ENCODE measurements around the gene PRMT7. TPM values are rescaled to one million over a fixed set of nuclear protein-coding genes. Genes with fewer than 3 reads are reported as not detected.

Gene PRMT7
- total RNA-seq, 2 donors from 2014 or later = 45.7 to 90.9 TPM

- ATAC-seq (no peak), DNase-seq (ENCODE audit: low spot score) (no peak)
- Mint-ChIP-seq H3K9me3 (no peaks in the 10 kb centered on the region), H3K4me3 (no peak overlapping the region), H3K27ac (no peak overlapping the region), H3K27me3 (no peaks in the 10 kb centered on the region), H3K4me1 (ENCODE audit: low read depth in 2 of 2) (peaks cover 0 to 1% of the 10 kb centered on the region in 2 donors), H3K36me3 (no peaks in the 10 kb centered on the region)
Measured at GRCh38 chr16:68378436-68379415, 67.9 kb downstream of the PRMT7 start.

DNA sequence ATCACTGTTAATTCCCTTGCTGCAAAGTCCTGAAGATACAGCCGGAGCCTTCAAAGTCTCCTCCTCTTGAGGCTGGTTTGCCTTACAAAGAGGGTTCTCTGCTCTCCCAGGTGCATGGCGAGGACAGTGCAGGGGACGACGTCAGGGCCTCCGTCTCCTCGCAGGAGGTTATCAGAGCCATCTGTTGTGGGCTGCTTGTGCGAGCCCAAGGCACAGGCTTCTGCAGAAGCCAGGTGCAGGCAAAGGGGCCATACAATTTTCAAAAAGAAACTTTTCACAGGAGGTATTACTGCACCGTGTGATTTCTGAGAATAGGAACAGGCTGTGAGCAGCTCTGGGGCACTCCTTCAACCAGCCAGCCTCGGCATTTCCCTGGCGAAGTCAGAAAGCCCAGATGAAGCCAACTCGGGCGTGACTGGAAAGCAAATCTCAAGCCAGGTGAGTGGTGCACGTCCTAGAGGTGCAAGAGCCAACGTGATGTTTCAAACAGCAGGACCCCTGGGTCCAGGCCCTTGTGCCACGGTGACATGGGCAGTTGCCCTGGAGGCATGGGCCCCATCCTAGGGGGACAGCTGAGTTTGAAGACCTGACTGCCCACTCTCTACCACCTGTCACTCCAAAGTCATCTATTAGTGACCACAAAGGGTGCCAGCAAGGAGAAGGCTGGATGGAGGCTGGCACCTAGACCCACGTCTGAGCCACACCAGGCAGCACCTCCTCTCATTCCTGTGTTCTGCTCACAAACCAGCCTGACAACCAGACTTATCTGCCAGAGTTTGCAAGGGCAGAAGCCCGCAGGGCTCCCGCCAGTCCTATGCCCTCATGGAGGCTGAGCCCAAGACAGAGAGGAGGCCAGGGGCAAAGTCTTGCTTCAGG, 68.9 kb downstream of the PRMT7 start:
- DNase-seq (ENCODE audit: low spot score) = no peak
- no peaks in the 10 kb centered on the region for H3K27me3 Mint-ChIP-seq
- ATAC-seq = no peak
- no peaks in the 10 kb centered on the region for H3K36me3 Mint-ChIP-seq
- no peaks in the 10 kb centered on the region for H3K9me3 Mint-ChIP-seq
- H3K4me1 Mint-ChIP-seq (ENCODE audit: low read depth in 2 of 2) = no peaks in the 10 kb centered on the region
- no peak overlapping the region for H3K4me3 Mint-ChIP-seq
- no peak overlapping the region for H3K27ac Mint-ChIP-seq

DNA sequence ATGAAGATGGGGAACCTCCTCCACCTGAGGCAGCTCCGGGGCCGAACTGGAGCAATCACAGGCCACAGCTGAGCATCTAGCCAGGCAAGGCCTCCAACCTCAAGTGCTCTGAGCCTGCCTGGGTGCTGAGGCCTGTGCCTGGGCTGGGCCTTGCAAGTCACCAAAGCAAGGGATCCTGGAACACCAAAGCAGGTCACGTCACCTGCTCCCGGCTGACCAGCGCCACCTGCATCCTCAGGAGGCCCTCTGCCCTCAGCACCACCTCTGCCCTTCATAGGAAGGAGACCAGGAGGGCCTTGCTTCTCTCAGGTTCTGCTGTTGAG, 69.5 kb downstream of the PRMT7 start:
- H3K27ac Mint-ChIP-seq = no peak overlapping the region
- no peaks in the 10 kb centered on the region for H3K9me3 Mint-ChIP-seq
- peaks cover 0 to 2% of the 10 kb centered on the region in 2 donors for H3K27me3 Mint-ChIP-seq
- DNase-seq (ENCODE audit: low spot score) = no peak
- no peaks in the 10 kb centered on the region for H3K36me3 Mint-ChIP-seq
- peaks cover 0 to 1% of the 10 kb centered on the region in 2 donors for H3K4me1 Mint-ChIP-seq (ENCODE audit: low read depth in 2 of 2)
- H3K4me3 Mint-ChIP-seq = no peak overlapping the region
- ATAC-seq = no peak

- Mint-ChIP-seq H3K36me3 (no peaks in the 10 kb centered on the region), H3K27me3 (peaks cover 0 to 5% of the 10 kb centered on the region in 2 donors)
- ATAC-seq = no peak
Measured at GRCh38 chr16:68380676-68381362, 70.0 kb downstream of the PRMT7 start.

DNA sequence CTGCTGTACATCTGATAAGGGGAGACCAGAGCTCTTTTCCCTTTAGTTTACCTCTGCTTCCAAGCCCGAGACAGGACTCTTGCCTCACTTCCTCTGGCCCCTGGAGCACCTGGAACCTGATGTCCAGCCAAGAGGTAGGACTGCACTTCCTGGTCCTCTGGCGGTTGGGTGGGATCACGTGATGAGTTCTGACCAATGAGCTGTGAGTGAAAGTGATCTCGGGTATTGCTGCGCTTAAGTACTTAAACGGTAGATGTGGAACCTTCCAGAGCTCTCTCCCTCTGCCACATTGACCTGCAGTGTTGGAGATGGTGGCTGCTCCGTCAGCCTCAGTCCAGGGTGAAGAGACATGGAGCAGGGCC, 70.5 kb downstream of the PRMT7 start:
- no peak for DNase-seq (ENCODE audit: low spot score)
- Mint-ChIP-seq H3K4me1 (ENCODE audit: low read depth in 2 of 2) (peaks cover 0 to 5% of the 10 kb centered on the region in 2 donors), H3K27ac (no peak overlapping the region), H3K27me3 (peaks cover 0 to 5% of the 10 kb centered on the region in 2 donors), H3K4me3 (no peak overlapping the region), H3K36me3 (no peaks in the 10 kb centered on the region), H3K9me3 (no peaks in the 10 kb centered on the region)
- ATAC-seq = no peak

More at GRCh38 chr16:68380676-68381362, 70.0 kb downstream of the PRMT7 start:
- peaks cover 0 to 5% of the 10 kb centered on the region in 2 donors for H3K4me1 Mint-ChIP-seq (ENCODE audit: low read depth in 2 of 2)
- no peak overlapping the region for H3K4me3 Mint-ChIP-seq
- H3K9me3 Mint-ChIP-seq = no peaks in the 10 kb centered on the region
- H3K27ac Mint-ChIP-seq = no peak overlapping the region
- DNase-seq (ENCODE audit: low spot score) = no peak

- Mint-ChIP-seq H3K27ac (no peak overlapping the region), H3K9me3 (no peaks in the 10 kb centered on the region), H3K4me3 (no peak overlapping the region), H3K36me3 (no peaks in the 10 kb centered on the region), H3K4me1 (ENCODE audit: low read depth in 2 of 2) (peaks cover 0 to 5% of the 10 kb centered on the region in 2 donors), H3K27me3 (peaks cover 0 to 5% of the 10 kb centered on the region in 2 donors)
- ATAC-seq (peak in 1 of 2 donors; percentile 35), DNase-seq (ENCODE audit: low spot score) (no peak)
Measured at GRCh38 chr16:68382296-68382718, 71.5 kb downstream of the PRMT7 start.

DNA sequence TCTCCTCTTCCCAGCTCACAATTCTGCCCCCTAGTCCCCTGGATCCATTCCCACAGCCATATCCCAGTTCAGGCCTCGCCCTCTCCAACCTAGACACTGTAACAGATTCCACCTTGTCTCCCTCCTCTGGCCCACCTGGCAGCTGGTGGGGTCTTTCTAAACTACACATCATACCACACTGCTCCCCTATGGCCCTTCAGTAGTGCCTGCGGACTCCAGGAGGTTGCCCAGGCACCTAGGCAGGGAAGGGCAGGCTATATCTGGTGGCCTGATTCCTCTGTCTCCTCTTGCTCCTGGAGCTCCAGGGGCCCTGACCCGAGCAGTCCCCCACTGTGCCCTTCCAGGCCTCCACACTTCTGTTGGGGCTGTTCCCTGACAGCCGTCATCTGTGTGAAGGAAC, 73.0 kb downstream of the PRMT7 start:
- DNase-seq (ENCODE audit: low spot score) (no peak), ATAC-seq (no peak)
- peaks cover 0 to 5% of the 10 kb centered on the region in 2 donors for H3K4me1 Mint-ChIP-seq (ENCODE audit: low read depth in 2 of 2)
- H3K9me3 Mint-ChIP-seq = no peaks in the 10 kb centered on the region
- no peak overlapping the region for H3K27ac Mint-ChIP-seq
- no peaks in the 10 kb centered on the region for H3K36me3 Mint-ChIP-seq
- H3K27me3 Mint-ChIP-seq = peaks cover 0 to 5% of the 10 kb centered on the region in 2 donors
- no peak overlapping the region for H3K4me3 Mint-ChIP-seq

DNA sequence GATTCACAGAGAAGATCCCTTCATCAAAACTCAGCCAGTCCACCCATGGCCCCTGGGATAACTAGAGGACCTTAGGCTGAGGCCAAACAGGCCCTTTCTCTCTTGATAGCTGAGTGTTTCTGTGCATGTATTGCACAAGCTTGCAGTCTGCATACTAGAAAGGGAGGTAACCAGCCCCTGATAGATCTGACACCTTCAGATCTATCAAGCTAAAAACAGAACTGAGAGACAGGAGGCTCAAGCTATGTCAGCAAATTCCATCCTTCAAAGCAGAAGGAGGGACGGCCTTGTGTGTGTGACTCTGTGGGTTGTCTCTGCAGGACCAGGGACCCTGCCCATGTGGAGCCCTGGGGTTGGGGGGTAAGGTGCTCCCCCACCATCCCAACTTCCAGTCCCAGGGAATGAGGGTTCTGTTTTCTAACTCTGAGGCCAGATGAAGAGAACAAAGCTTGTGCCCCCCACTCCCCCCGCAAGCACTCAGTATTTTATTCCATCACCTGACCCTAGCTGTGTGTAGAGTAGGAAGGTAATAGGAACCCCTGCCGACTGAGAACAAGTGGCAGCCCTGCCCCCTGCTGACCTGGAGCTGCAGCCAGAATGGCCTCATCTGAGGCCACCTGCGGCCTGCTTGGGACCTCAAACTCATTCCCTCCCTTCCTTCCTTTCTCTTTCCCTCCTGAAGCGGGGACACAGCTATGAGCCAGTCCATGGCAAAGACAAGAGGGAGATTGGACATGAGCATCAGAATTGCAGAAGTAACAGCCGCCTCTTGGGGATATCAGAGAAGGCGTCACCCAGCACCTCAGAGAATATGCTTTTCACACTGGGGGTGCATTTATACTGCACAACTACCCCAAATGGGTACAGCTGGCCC, 73.7 kb downstream of the PRMT7 start:
- Mint-ChIP-seq H3K4me1 (ENCODE audit: low read depth in 2 of 2) (peaks cover 0 to 5% of the 10 kb centered on the region in 2 donors), H3K27me3 (peaks cover 0 to 5% of the 10 kb centered on the region in 2 donors), H3K27ac (no peak overlapping the region), H3K4me3 (no peak overlapping the region), H3K9me3 (no peaks in the 10 kb centered on the region), H3K36me3 (no peaks in the 10 kb centered on the region)
- DNase-seq (ENCODE audit: low spot score) (no peak), ATAC-seq (no peak)

- no peak overlapping the region for H3K27ac Mint-ChIP-seq
- no peaks in the 10 kb centered on the region for H3K9me3 Mint-ChIP-seq
- H3K4me3 Mint-ChIP-seq = no peak overlapping the region
- no peaks in the 10 kb centered on the region for H3K36me3 Mint-ChIP-seq
- no peak for DNase-seq (ENCODE audit: low spot score)
- no peak for ATAC-seq
- peaks cover 0 to 5% of the 10 kb centered on the region in 2 donors for H3K27me3 Mint-ChIP-seq
- peaks cover 0 to 5% of the 10 kb centered on the region in 2 donors for H3K4me1 Mint-ChIP-seq (ENCODE audit: low read depth in 2 of 2)
Measured at GRCh38 chr16:68385371-68385770, 74.6 kb downstream of the PRMT7 start.

GRCh38 chr16:68386628-68387027, 75.8 kb downstream of the PRMT7 start:
- H3K4me1 Mint-ChIP-seq (ENCODE audit: low read depth in 2 of 2) = peaks cover 0 to 5% of the 10 kb centered on the region in 2 donors
- H3K27me3 Mint-ChIP-seq = peaks cover 0 to 5% of the 10 kb centered on the region in 2 donors
- no peaks in the 10 kb centered on the region for H3K36me3 Mint-ChIP-seq
- no peak for ATAC-seq
- no peak for DNase-seq (ENCODE audit: low spot score)
- H3K4me3 Mint-ChIP-seq = no peak overlapping the region
- no peak overlapping the region for H3K27ac Mint-ChIP-seq
- no peaks in the 10 kb centered on the region for H3K9me3 Mint-ChIP-seq

DNA sequence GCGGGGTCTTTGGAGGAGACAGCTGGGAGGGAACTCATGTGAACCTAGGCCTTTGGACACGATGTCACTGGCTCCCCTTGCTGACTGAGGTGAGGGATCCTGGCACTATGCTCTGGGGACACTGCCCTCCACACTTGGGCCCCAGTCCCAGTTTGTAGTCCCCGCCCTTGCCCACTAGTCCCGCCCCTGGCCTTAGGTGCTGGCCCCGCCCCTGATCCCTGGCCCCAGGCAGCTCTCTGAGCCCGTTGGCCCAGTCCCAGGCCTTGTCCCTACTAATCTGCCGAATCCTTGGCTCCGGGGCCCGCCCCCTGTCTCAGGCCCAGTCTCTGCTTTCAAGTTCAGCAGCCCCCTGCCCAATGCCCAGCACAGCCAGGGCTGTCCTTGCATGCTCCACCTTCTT, 76.5 kb downstream of the PRMT7 start:
- Mint-ChIP-seq H3K27ac (no peak overlapping the region), H3K9me3 (no peaks in the 10 kb centered on the region), H3K27me3 (peaks cover 0 to 5% of the 10 kb centered on the region in 2 donors), H3K4me3 (no peak overlapping the region), H3K4me1 (ENCODE audit: low read depth in 2 of 2) (peaks cover 0 to 5% of the 10 kb centered on the region in 2 donors), H3K36me3 (no peaks in the 10 kb centered on the region)
- ATAC-seq (peak in 1 of 2 donors; percentile 17), DNase-seq (ENCODE audit: low spot score) (no peak)

DNA sequence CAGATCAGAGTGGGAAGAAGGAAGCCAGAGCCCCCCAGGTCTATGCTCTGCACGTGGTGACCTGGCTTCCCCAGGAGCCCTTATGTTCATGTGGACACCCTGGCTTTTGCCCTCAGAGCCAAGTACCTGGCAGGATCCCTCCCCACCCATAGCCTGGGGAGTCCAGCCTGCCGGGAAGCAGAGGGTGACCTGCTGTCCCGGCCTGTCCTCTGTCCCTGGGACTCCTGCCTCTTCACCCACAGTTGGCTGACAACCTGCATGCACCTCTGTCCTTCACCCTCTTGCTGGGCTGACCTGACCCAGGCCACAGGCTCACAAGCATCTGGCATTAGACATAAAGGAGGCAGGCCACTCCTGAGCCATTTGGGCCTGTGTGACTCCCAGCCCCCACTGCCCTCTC, 77.3 kb downstream of the PRMT7 start:
- Mint-ChIP-seq H3K9me3 (no peaks in the 10 kb centered on the region), H3K36me3 (no peaks in the 10 kb centered on the region), H3K4me1 (ENCODE audit: low read depth in 2 of 2) (peaks cover 0 to 5% of the 10 kb centered on the region in 2 donors), H3K4me3 (no peak overlapping the region), H3K27ac (no peak overlapping the region), H3K27me3 (peaks cover 0 to 5% of the 10 kb centered on the region in 2 donors)
- ATAC-seq (no peak), DNase-seq (ENCODE audit: low spot score) (no peak)

DNA sequence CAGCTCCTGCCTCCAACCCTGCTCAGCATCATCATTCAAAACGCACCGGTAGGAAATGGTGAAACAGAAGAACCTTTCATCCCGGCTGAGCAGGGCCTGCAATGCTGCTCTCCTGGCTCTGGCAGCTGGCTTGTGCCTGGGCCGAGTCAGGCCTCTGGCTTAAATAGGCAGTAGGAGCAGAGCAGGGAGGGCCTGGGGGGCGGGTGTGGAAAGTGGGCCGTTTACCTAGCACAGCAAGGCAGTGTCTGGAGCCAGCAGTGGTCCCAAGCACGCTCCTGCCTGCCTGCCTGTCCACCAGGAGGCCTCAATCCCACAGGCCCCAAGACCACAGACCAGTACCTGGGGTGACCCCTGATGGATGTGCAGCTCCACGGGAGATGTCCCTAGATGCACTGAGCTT, 78.2 kb downstream of the PRMT7 start:
- peaks cover 0 to 5% of the 10 kb centered on the region in 2 donors for H3K27me3 Mint-ChIP-seq
- peaks cover 0 to 5% of the 10 kb centered on the region in 2 donors for H3K4me1 Mint-ChIP-seq (ENCODE audit: low read depth in 2 of 2)
- no peaks in the 10 kb centered on the region for H3K36me3 Mint-ChIP-seq
- DNase-seq (ENCODE audit: low spot score) = no peak
- H3K9me3 Mint-ChIP-seq = no peaks in the 10 kb centered on the region
- no peak overlapping the region for H3K27ac Mint-ChIP-seq
- no peak overlapping the region for H3K4me3 Mint-ChIP-seq
- no peak for ATAC-seq

Data from natural killer cell treated with Interleukin-12 subunit alpha and Interleukin-12 subunit beta and Interleukin-15 and Interleukin-18, amount 100 ng/mL, for 72 hours (primary cell).